ENCODE results near the gene RAB12. TPM values are rescaled to one million over a fixed set of nuclear protein-coding genes. Genes with fewer than 3 reads are reported as not detected.

Gene RAB12
- total and polyA plus RNA-seq, 2 experiments from 2014 or later, result 9.8 to 83.9 TPM

GRCh38 chr18:8685914-8686216, 76.6 kb downstream of the RAB12 start:
- H3K27me3 ChIP-seq, result peaks cover 7% of the 10 kb centered on the region
- H3K9me3 ChIP-seq (ENCODE audit: low read depth), result no peaks in the 10 kb centered on the region
- no peak for TF ChIP-seq CTCF (IDR thresholded peaks at IDR 0.05; ENCODE audit: low read depth, low read length)
- H3K4me1 ChIP-seq (ENCODE audit: low read depth), result no peaks in the 10 kb centered on the region
- H3K27ac ChIP-seq, result no peak overlapping the region
- H3K4me3 ChIP-seq, result no peak overlapping the region
- DNase-seq (ENCODE audit: low read depth in 1 of 2, low spot score in 1 of 2), result no peak
- H3K36me3 ChIP-seq, result no peaks in the 10 kb centered on the region

- DNase-seq (ENCODE audit: low read depth in 1 of 2, low spot score in 1 of 2), result no peak
- no peaks in the 10 kb centered on the region for H3K9me3 ChIP-seq (ENCODE audit: low read depth)
These were observed 77.4 kb downstream of the RAB12 start for GRCh38 chr18:8686611-8687010.

GRCh38 chr18:8688216-8688800, 79.1 kb downstream of the RAB12 start:
- Histone ChIP-seq H3K4me3 (no peak overlapping the region), H3K27ac (no peak overlapping the region), H3K27me3 (peaks cover 17% of the 10 kb centered on the region), H3K4me1 (ENCODE audit: low read depth) (no peaks in the 10 kb centered on the region), H3K9me3 (ENCODE audit: low read depth) (no peaks in the 10 kb centered on the region), H3K36me3 (no peaks in the 10 kb centered on the region)
- no peak for DNase-seq (ENCODE audit: low read depth in 1 of 2, low spot score in 1 of 2)
- TF ChIP-seq CTCF (IDR thresholded peaks at IDR 0.05; ENCODE audit: low read depth, low read length), result no peak

More at GRCh38 chr18:8686611-8687010, 77.4 kb downstream of the RAB12 start:
- no peak for TF ChIP-seq CTCF (IDR thresholded peaks at IDR 0.05; ENCODE audit: low read depth, low read length)
- H3K4me1 ChIP-seq (ENCODE audit: low read depth), result no peaks in the 10 kb centered on the region
- H3K36me3 ChIP-seq, result no peaks in the 10 kb centered on the region
- peaks cover 8% of the 10 kb centered on the region for H3K27me3 ChIP-seq
- H3K4me3 ChIP-seq, result no peak overlapping the region
- no peak overlapping the region for H3K27ac ChIP-seq

- peaks cover 17% of the 10 kb centered on the region for H3K27me3 ChIP-seq
- H3K9me3 ChIP-seq (ENCODE audit: low read depth), result no peaks in the 10 kb centered on the region
- no peak for TF ChIP-seq CTCF (IDR thresholded peaks at IDR 0.05; ENCODE audit: low read depth, low read length)
- no peaks in the 10 kb centered on the region for H3K4me1 ChIP-seq (ENCODE audit: low read depth)
- DNase-seq (ENCODE audit: low read depth in 1 of 2, low spot score in 1 of 2), result no peak
- no peak overlapping the region for H3K4me3 ChIP-seq
- H3K27ac ChIP-seq, result no peak overlapping the region
- H3K36me3 ChIP-seq, result no peaks in the 10 kb centered on the region
These were observed 79.6 kb downstream of the RAB12 start for GRCh38 chr18:8688816-8689215.

Other genes starting within 250 kb of the RAB12 start
- 4.7 and 9.6 TPM in 2 replicates for gene MTCL1, start 96.1 kb downstream of the RAB12 start, total RNA-seq
- 1.8 and 3.5 TPM in 2 replicates for gene MTCL1, start 96.1 kb downstream of the RAB12 start, polyA plus RNA-seq